ENCODE measurements around the gene KLHL35.
A peak's percentile ranks its signal among the peaks of the same experiment; 100 is the strongest.

Gene KLHL35

DNA sequence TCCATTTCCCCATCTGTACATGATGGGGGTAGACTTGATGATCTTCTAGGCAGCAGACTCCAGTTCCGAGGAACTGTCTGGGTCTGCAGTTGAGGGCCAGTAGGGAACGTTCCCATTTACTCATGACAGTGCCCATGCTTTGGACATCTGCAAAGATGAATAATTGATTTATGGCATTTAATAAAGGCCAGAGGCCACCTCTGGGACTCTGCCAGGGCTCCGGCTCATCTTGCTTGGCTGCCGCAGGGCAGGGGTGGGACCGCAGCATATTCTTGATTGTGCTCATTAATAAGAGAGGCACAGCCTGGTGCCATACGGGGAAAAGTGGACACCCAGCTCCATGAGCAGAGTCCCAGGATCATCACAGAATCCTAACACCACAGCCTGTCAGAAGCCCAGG is 28.1 kb upstream of the KLHL35 start:
- H3K36me3 ChIP-seq (ENCODE audit: control insufficient read depth in 1 of 2, insufficient read depth in 2 of 2, low read depth in 1 of 2, low read length in 2 of 2), result no peaks in the 10 kb centered on the region
- no peak overlapping the region for H3K4me2 ChIP-seq (ENCODE audit: low read length, poor library complexity, severe bottlenecking)
- no peak overlapping the region for H2AK5ac ChIP-seq (ENCODE audit: low read length, severe bottlenecking)
- H3K14ac ChIP-seq (ENCODE audit: low read length in 2 of 2), result no peak overlapping the region
- no peak overlapping the region for H2BK120ac ChIP-seq (ENCODE audit: low read depth, low read length)
- no peak overlapping the region for H4K91ac ChIP-seq (ENCODE audit: low read length)
- H2BK12ac ChIP-seq (ENCODE audit: low read length in 2 of 2), result no peak overlapping the region
- no peak overlapping the region for H3K9ac ChIP-seq (ENCODE audit: low read length)
- H3K27me3 ChIP-seq (ENCODE audit: control insufficient read depth in 1 of 2, insufficient read depth in 1 of 2, low read length in 2 of 2), result peaks cover 0 to under 1% of the 10 kb centered on the region in 2 experiments
- peaks cover 20% of the 10 kb centered on the region for H3K4me1 ChIP-seq (ENCODE audit: control insufficient read depth, insufficient read depth, low read depth, low read length)
- H2AFZ ChIP-seq (ENCODE audit: low read depth, low read length), result no peak overlapping the region
- WGBS, result 93% methylated on average over 6 of the region's 6 CpGs
- no peak overlapping the region for H3K4me3 ChIP-seq (ENCODE audit: insufficient read depth in 1 of 2, low read depth in 1 of 2, low read length in 2 of 2)
- no peak overlapping the region for H3K27ac ChIP-seq (ENCODE audit: low read length, poor library complexity, severe bottlenecking)
- no peak overlapping the region for H3K4ac ChIP-seq (ENCODE audit: low read depth in 1 of 2, low read length in 2 of 2)
- H2BK15ac ChIP-seq (ENCODE audit: low read depth, poor library complexity, severe bottlenecking), result no peak overlapping the region
- no peak overlapping the region for H2BK5ac ChIP-seq (ENCODE audit: low read depth, low read length, poor library complexity, severe bottlenecking)
- H3K79me1 ChIP-seq (replicated peaks; ENCODE audit: low read length, poor library complexity, severe bottlenecking), result no peaks in the 10 kb centered on the region
- no peak overlapping the region for H4K8ac ChIP-seq (ENCODE audit: low read length)
- H3K18ac ChIP-seq (ENCODE audit: low read depth in 1 of 2, low read length in 2 of 2), result no peak overlapping the region
- H3K9me3 ChIP-seq (ENCODE audit: control insufficient read depth, low read length), result no peaks in the 10 kb centered on the region
- no peak overlapping the region for H3K23ac ChIP-seq (ENCODE audit: low read length in 2 of 2)
- no peak for DNase-seq

DNA sequence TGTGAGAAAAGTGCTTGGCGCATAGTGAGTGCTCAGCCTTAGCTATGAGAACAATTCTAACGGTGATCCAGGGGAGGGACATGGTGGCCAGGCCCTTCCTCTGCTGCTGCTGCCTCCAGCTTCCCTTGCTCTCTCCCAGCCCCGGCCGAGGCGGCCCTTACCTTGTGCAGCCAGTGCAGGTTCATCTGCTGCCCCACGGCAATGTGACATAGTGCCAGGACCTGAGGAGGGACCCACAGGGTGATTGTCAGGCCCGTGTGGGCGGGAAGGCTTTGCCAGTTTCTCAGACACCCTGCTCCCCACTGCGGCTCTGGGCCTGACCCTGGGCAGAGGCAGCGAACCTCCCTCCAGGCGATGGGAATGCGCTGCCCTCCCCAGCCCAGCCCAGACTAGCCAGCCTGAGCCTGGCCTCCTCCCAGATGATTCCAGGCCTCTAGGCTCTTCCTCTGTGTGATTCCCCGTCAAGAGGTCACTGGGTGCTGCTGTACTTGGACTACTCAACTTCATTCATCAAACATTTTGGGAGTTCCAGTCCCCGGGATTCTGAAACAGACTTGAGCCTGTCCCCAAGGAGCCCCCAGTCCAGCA is 23.7 kb upstream of the KLHL35 start:
- H4K91ac ChIP-seq (ENCODE audit: low read length), result no peak overlapping the region
- H2BK12ac ChIP-seq (ENCODE audit: low read length in 2 of 2), result no peak overlapping the region
- no peak overlapping the region for H3K4me3 ChIP-seq (ENCODE audit: insufficient read depth in 1 of 2, low read depth in 1 of 2, low read length in 2 of 2)
- no peak overlapping the region for H3K9ac ChIP-seq (ENCODE audit: low read length)
- H3K36me3 ChIP-seq (ENCODE audit: control insufficient read depth in 1 of 2, insufficient read depth in 2 of 2, low read depth in 1 of 2, low read length in 2 of 2), result no peaks in the 10 kb centered on the region
- H3K18ac ChIP-seq (ENCODE audit: low read depth in 1 of 2, low read length in 2 of 2), result no peak overlapping the region
- H2AFZ ChIP-seq (ENCODE audit: low read depth, low read length), result no peak overlapping the region
- H3K27me3 ChIP-seq (ENCODE audit: control insufficient read depth in 1 of 2, insufficient read depth in 1 of 2, low read length in 2 of 2), result peaks cover 0 to 9% of the 10 kb centered on the region in 2 experiments
- no peak overlapping the region for H2BK5ac ChIP-seq (ENCODE audit: low read depth, low read length, poor library complexity, severe bottlenecking)
- H3K4me2 ChIP-seq (ENCODE audit: low read length, poor library complexity, severe bottlenecking), result no peak overlapping the region
- WGBS, result 93% methylated on average over 14 of the region's 14 CpGs
- H4K8ac ChIP-seq (ENCODE audit: low read length), result no peak overlapping the region
- no peaks in the 10 kb centered on the region for H3K79me1 ChIP-seq (replicated peaks; ENCODE audit: low read length, poor library complexity, severe bottlenecking)
- H3K4me1 ChIP-seq (ENCODE audit: control insufficient read depth, insufficient read depth, low read depth, low read length), result peaks cover 5% of the 10 kb centered on the region
- H3K23ac ChIP-seq (ENCODE audit: low read length in 2 of 2), result no peak overlapping the region
- no peak overlapping the region for H2AK5ac ChIP-seq (ENCODE audit: low read length, severe bottlenecking)
- no peak overlapping the region for H2BK15ac ChIP-seq (ENCODE audit: low read depth, poor library complexity, severe bottlenecking)
- H3K27ac ChIP-seq (ENCODE audit: low read length, poor library complexity, severe bottlenecking), result no peak overlapping the region
- H2BK120ac ChIP-seq (ENCODE audit: low read depth, low read length), result no peak overlapping the region
- no peak for DNase-seq
- no peak overlapping the region for H3K14ac ChIP-seq (ENCODE audit: low read length in 2 of 2)
- H3K4ac ChIP-seq (ENCODE audit: low read depth in 1 of 2, low read length in 2 of 2), result no peak overlapping the region
- no peaks in the 10 kb centered on the region for H3K9me3 ChIP-seq (ENCODE audit: control insufficient read depth, low read length)

DNA sequence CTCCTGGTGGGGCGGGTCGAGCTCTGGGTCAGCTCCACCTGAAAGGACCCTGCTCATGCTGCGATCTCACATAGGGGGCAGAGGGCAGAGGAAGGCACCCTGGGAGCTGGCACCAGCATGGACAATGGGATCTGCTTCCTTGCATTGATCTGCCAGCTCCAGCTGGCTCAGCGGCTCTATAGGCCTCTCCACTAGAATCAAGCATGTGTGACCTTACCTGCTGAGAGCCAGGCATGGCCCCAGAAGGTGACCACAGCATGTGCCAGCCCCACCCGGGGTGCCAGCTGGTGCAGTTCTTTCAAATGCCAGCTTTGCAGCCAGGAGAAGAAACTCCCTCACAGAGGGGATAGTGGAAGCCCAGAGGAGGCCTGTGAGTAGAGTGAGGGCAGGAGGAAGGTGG is 22.0 kb upstream of the KLHL35 start:
- no peak overlapping the region for H4K8ac ChIP-seq (ENCODE audit: low read length)
- H3K9me3 ChIP-seq (ENCODE audit: control insufficient read depth, low read length), result no peaks in the 10 kb centered on the region
- no peak overlapping the region for H3K27ac ChIP-seq (ENCODE audit: low read length, poor library complexity, severe bottlenecking)
- WGBS, result 85% methylated on average over 5 of the region's 5 CpGs
- no peak overlapping the region for H3K14ac ChIP-seq (ENCODE audit: low read length in 2 of 2)
- H2BK12ac ChIP-seq (ENCODE audit: low read length in 2 of 2), result no peak overlapping the region
- H3K36me3 ChIP-seq (ENCODE audit: control insufficient read depth in 1 of 2, insufficient read depth in 2 of 2, low read depth in 1 of 2, low read length in 2 of 2), result no peaks in the 10 kb centered on the region
- H2BK5ac ChIP-seq (ENCODE audit: low read depth, low read length, poor library complexity, severe bottlenecking), result no peak overlapping the region
- H2AFZ ChIP-seq (ENCODE audit: low read depth, low read length), result no peak overlapping the region
- no peak overlapping the region for H3K4me3 ChIP-seq (ENCODE audit: insufficient read depth in 1 of 2, low read depth in 1 of 2, low read length in 2 of 2)
- H3K79me1 ChIP-seq (replicated peaks; ENCODE audit: low read length, poor library complexity, severe bottlenecking), result no peaks in the 10 kb centered on the region
- no peak for DNase-seq
- no peak overlapping the region for H3K9ac ChIP-seq (ENCODE audit: low read length)
- H3K4ac ChIP-seq (ENCODE audit: low read depth in 1 of 2, low read length in 2 of 2), result no peak overlapping the region
- H3K27me3 ChIP-seq (ENCODE audit: control insufficient read depth in 1 of 2, insufficient read depth in 1 of 2, low read length in 2 of 2), result peaks cover under 1 to 9% of the 10 kb centered on the region in 2 experiments
- no peak overlapping the region for H3K18ac ChIP-seq (ENCODE audit: low read depth in 1 of 2, low read length in 2 of 2)
- H2BK15ac ChIP-seq (ENCODE audit: low read depth, poor library complexity, severe bottlenecking), result no peak overlapping the region
- H2BK120ac ChIP-seq (ENCODE audit: low read depth, low read length), result no peak overlapping the region
- H3K4me1 ChIP-seq (ENCODE audit: control insufficient read depth, insufficient read depth, low read depth, low read length), result peaks cover 3% of the 10 kb centered on the region
- H3K4me2 ChIP-seq (ENCODE audit: low read length, poor library complexity, severe bottlenecking), result no peak overlapping the region
- H4K91ac ChIP-seq (ENCODE audit: low read length), result no peak overlapping the region
- no peak overlapping the region for H2AK5ac ChIP-seq (ENCODE audit: low read length, severe bottlenecking)
- H3K23ac ChIP-seq (ENCODE audit: low read length in 2 of 2), result no peak overlapping the region

DNA sequence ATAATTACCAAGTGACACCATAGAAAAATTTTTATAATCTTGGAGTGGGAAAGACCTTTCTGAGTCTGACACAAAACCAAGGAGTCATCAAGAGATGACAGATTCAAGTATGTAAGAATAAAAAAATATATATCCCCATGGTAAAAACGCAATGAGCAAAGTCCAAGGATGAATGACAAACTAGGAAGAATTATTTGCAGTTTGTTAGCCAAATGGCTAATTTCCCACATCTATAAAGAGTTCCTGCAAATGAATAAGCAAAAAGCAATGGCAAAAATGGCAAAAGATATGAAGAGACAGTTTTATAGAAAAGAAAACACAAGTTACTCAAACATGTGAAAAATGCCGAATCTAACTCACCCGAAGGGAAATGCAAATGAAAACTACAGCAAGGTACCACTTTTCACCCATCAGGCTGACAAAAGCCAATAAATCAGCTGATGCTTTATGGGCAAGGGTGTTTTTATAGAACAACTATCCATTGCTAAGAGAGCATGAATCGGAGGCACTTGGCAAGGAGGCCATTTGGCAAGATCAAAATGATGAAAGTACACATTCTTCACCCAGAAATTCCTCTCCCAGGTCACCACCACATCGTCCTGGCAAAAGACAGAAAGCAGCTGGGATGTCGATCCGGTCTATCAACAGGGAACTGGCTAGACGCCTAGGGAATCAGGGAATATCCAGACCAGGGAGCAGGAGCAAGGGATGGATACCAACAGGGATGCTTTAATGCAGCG is 21.1 kb upstream of the KLHL35 start:
- no peak overlapping the region for H4K8ac ChIP-seq (ENCODE audit: low read length)
- no peak overlapping the region for H2BK120ac ChIP-seq (ENCODE audit: low read depth, low read length)
- H3K27ac ChIP-seq (ENCODE audit: low read length, poor library complexity, severe bottlenecking), result no peak overlapping the region
- no peak for DNase-seq
- peak overlapping the region in 1 of 2 experiments; percentile 25 for H3K4me3 ChIP-seq (ENCODE audit: insufficient read depth in 1 of 2, low read depth in 1 of 2, low read length in 2 of 2)
- no peak overlapping the region for H3K18ac ChIP-seq (ENCODE audit: low read depth in 1 of 2, low read length in 2 of 2)
- H3K27me3 ChIP-seq (ENCODE audit: control insufficient read depth in 1 of 2, insufficient read depth in 1 of 2, low read length in 2 of 2), result peaks cover 6 to 14% of the 10 kb centered on the region in 2 experiments
- no peak overlapping the region for H2AK5ac ChIP-seq (ENCODE audit: low read length, severe bottlenecking)
- no peaks in the 10 kb centered on the region for H3K79me1 ChIP-seq (replicated peaks; ENCODE audit: low read length, poor library complexity, severe bottlenecking)
- no peak overlapping the region for H2BK5ac ChIP-seq (ENCODE audit: low read depth, low read length, poor library complexity, severe bottlenecking)
- H3K4me1 ChIP-seq (ENCODE audit: control insufficient read depth, insufficient read depth, low read depth, low read length), result peaks cover 3% of the 10 kb centered on the region
- H3K4ac ChIP-seq (ENCODE audit: low read depth in 1 of 2, low read length in 2 of 2), result no peak overlapping the region
- no peak overlapping the region for H2AFZ ChIP-seq (ENCODE audit: low read depth, low read length)
- H3K14ac ChIP-seq (ENCODE audit: low read length in 2 of 2), result no peak overlapping the region
- H3K9ac ChIP-seq (ENCODE audit: low read length), result no peak overlapping the region
- no peak overlapping the region for H3K4me2 ChIP-seq (ENCODE audit: low read length, poor library complexity, severe bottlenecking)
- 96% methylated on average over 6 of the region's 9 CpGs for WGBS
- H3K36me3 ChIP-seq (ENCODE audit: control insufficient read depth in 1 of 2, insufficient read depth in 2 of 2, low read depth in 1 of 2, low read length in 2 of 2), result no peaks in the 10 kb centered on the region
- no peak overlapping the region for H2BK12ac ChIP-seq (ENCODE audit: low read length in 2 of 2)
- no peak overlapping the region for H3K23ac ChIP-seq (ENCODE audit: low read length in 2 of 2)
- H2BK15ac ChIP-seq (ENCODE audit: low read depth, poor library complexity, severe bottlenecking), result no peak overlapping the region
- no peak overlapping the region for H4K91ac ChIP-seq (ENCODE audit: low read length)
- H3K9me3 ChIP-seq (ENCODE audit: control insufficient read depth, low read length), result no peaks in the 10 kb centered on the region

Measured in mesenchymal stem cell (in vitro differentiated cells and primary cell).